ENCODE data around the gene RPS24. TPM values are rescaled to one million over a fixed set of nuclear protein-coding genes. Genes with fewer than 3 reads are reported as not detected.
A peak's percentile ranks its signal among the peaks of the same experiment; 100 is the strongest.

The RPS24 gene
- total RNA-seq, 1 donor from 2014 or later, result 2,388 TPM

GRCh38 chr10:78028438-78029268 is 5.0 kb upstream of the RPS24 start:
- peak; percentile 27 for DNase-seq

GRCh38 chr10:78029269-78030226 is 4.1 kb upstream of the RPS24 start, which contains the start of gene POLR3A:
POLR3A (minus strand) TSS chr10:78029515; CDS start chr10:78029407, 108 bp downstream.
- peak; percentile 94 for DNase-seq

GRCh38 chr10:78033387-78033636 is 351 bp upstream of the RPS24 start:
- no peak for DNase-seq

- no peak for DNase-seq
These were observed 1.4 kb downstream of the RPS24 start for GRCh38 chr10:78035025-78035424.

- DNase-seq, result no peak
These were observed 1.8 kb downstream of the RPS24 start for GRCh38 chr10:78035437-78035836.

GRCh38 chr10:78035933-78036583 is 2.4 kb downstream of the RPS24 start:
- DNase-seq, result no peak

- no peak for DNase-seq
These were observed 4.4 kb downstream of the RPS24 start for GRCh38 chr10:78038105-78038504.

- no peak for DNase-seq
These were observed 5.3 kb downstream of the RPS24 start for GRCh38 chr10:78038791-78039547.

GRCh38 chr10:78039743-78040142 is 6.1 kb downstream of the RPS24 start:
- no peak for DNase-seq

GRCh38 chr10:78041170-78042057 is 7.8 kb downstream of the RPS24 start:
- DNase-seq, result no peak

- no peak for DNase-seq
These were observed 8.5 kb downstream of the RPS24 start for GRCh38 chr10:78042058-78042751.

- DNase-seq, result no peak
These were observed 9.1 kb downstream of the RPS24 start for GRCh38 chr10:78042752-78043104.

- no peak for DNase-seq
These were observed 10.5 kb downstream of the RPS24 start for GRCh38 chr10:78044179-78044578.

GRCh38 chr10:78044699-78045098 is 11.0 kb downstream of the RPS24 start:
- no peak for DNase-seq

GRCh38 chr10:78045237-78045636 is 11.6 kb downstream of the RPS24 start:
- no peak for DNase-seq

- no peak for DNase-seq
These were observed 12.2 kb downstream of the RPS24 start for GRCh38 chr10:78045856-78046255.

- no peak for DNase-seq
These were observed 13.1 kb downstream of the RPS24 start for GRCh38 chr10:78046711-78047269.

- peak; percentile 76 for DNase-seq
These were observed 13.7 kb downstream of the RPS24 start for GRCh38 chr10:78047314-78047891.

GRCh38 chr10:78049851-78050250 is 16.2 kb downstream of the RPS24 start:
- DNase-seq, result no peak
